Activated naive CD8-positive, alpha-beta T cell treated with anti-CD3 and anti-CD28 coated beads, Interleukin-2, amount 50 U/mL, for 16 hours (primary cell): ENCODE data around the gene ADGRG3.
"Not testable (repeated sequence)": the region's sequence is repeated elsewhere in the genome, so short reads cannot be mapped to it uniquely, and the experiment has no call there.

Source experiments
- DNase-seq: peaks from one replicate; pipeline ENCODE4 v3.0.0-alpha.2; 2020; ENCODE audit warnings: low read depth, low spot score

Gene ADGRG3

GRCh38 chr16:57713596-57713995, 45.5 kb downstream of the ADGRG3 start:
- no peak for DNase-seq

GRCh38 chr16:57714047-57714446, 45.9 kb downstream of the ADGRG3 start:
- no peak for DNase-seq

GRCh38 chr16:57720142-57720575, 52.1 kb downstream of the ADGRG3 start:
- DNase-seq: no peak

GRCh38 chr16:57721356-57722209, 53.5 kb downstream of the ADGRG3 start:
- no peak for DNase-seq

- no peak for DNase-seq
These were observed 54.0 kb downstream of the ADGRG3 start for GRCh38 chr16:57722210-57722499.

- DNase-seq: no peak
These were observed 54.5 kb downstream of the ADGRG3 start for GRCh38 chr16:57722651-57723050.

- no peak for DNase-seq
These were observed 55.1 kb downstream of the ADGRG3 start for GRCh38 chr16:57723170-57723569.

GRCh38 chr16:57724531-57724930, 56.4 kb downstream of the ADGRG3 start:
- no peak for DNase-seq

GRCh38 chr16:57725151-57725550, 57.0 kb downstream of the ADGRG3 start:
- DNase-seq: no peak

GRCh38 chr16:57725554-57725953, 57.4 kb downstream of the ADGRG3 start:
- no peak for DNase-seq

- no peak for DNase-seq
These were observed 57.9 kb downstream of the ADGRG3 start for GRCh38 chr16:57725976-57726375.

- DNase-seq: no peak
These were observed 58.4 kb downstream of the ADGRG3 start for GRCh38 chr16:57726433-57726947.

GRCh38 chr16:57727610-57728009, 59.5 kb downstream of the ADGRG3 start:
- DNase-seq: no peak

GRCh38 chr16:57728336-57729181, 60.5 kb downstream of the ADGRG3 start:
- DNase-seq: no peak

GRCh38 chr16:57729182-57729484, 61.0 kb downstream of the ADGRG3 start:
- no peak for DNase-seq

- DNase-seq: not testable (repeated sequence)
These were observed 61.7 kb downstream of the ADGRG3 start for GRCh38 chr16:57729852-57730251.

- no peak for DNase-seq
These were observed 62.9 kb downstream of the ADGRG3 start for GRCh38 chr16:57730771-57731730.

- DNase-seq: no peak
These were observed 63.9 kb downstream of the ADGRG3 start for GRCh38 chr16:57732037-57732436.

GRCh38 chr16:57732714-57733113, 64.6 kb downstream of the ADGRG3 start:
- DNase-seq: no peak

- no peak for DNase-seq
These were observed 66.3 kb downstream of the ADGRG3 start for GRCh38 chr16:57734308-57734924.
